Measurements from ENCODE around the gene WDR31.
A peak's percentile ranks its signal among the peaks of the same experiment; 100 is the strongest.
"Not testable (repeated sequence)": the region's sequence is repeated elsewhere in the genome, so short reads cannot be mapped to it uniquely, and the experiment has no call there.

The WDR31 gene

GRCh38 chr9:113340011-113340699 lies at the start of gene WDR31:
Gene WDR31, minus strand, starts transcription at chr9:113340275. Its CDS starts 8,253 bp downstream, at chr9:113332022.
- DNase-seq: peak; percentile 84

GRCh38 chr9:113389451-113389850 lies 49.4 kb upstream of the WDR31 start:
- DNase-seq: no peak

DNA sequence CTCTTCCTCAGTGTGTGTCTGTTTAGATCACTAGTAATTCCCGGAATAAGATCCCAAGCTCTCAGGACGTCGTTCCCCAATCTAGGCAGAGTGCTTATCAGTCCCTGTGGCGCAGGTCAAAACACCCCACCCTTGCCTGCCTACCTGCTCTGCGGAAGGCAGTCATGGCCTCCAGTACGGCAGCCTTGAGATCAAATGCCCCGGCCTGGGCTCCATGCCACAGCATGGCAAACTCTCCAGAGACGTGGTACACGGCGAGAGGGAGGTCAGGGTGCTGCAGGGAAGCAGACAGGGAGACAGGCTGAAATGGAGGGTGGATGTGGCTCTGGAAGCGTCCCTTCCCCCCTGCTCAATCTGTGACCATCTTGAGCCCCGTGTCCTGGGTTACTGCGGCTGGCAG lies 48.8 kb upstream of the WDR31 start:
- DNase-seq: no peak

DNA sequence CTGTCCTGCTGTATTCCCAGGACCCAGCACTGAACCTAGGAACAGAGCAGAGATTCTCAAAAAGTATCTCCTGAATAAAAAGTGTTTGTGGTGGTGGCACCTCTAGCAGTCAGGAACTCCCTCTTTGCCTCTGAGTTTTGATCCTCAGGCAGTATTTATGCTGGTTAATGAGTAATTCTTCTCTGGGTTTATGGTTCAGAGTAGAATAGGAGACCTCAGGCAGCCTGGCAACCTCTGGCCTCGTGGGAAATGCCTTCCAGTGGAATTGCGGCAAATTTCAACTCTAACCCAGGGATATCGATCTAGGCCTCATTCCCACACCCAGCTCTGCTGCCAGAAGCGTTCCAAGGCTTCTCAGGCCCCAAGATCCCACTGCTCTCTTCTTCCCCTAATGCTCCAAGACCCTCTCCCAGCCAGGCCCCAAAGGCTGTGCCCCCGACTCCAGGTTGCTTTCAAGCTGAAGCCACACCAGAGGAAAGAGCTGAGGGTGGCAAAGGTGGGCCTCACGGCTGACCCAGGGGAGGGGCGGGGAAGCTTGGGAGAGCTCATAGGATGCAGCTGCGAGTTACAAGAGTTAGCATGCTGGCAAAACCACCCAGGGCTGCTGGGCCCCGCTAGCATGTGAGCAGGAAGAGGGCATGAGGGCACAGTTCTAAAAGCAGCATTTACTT lies 47.6 kb upstream of the WDR31 start:
- no peak for DNase-seq

DNA sequence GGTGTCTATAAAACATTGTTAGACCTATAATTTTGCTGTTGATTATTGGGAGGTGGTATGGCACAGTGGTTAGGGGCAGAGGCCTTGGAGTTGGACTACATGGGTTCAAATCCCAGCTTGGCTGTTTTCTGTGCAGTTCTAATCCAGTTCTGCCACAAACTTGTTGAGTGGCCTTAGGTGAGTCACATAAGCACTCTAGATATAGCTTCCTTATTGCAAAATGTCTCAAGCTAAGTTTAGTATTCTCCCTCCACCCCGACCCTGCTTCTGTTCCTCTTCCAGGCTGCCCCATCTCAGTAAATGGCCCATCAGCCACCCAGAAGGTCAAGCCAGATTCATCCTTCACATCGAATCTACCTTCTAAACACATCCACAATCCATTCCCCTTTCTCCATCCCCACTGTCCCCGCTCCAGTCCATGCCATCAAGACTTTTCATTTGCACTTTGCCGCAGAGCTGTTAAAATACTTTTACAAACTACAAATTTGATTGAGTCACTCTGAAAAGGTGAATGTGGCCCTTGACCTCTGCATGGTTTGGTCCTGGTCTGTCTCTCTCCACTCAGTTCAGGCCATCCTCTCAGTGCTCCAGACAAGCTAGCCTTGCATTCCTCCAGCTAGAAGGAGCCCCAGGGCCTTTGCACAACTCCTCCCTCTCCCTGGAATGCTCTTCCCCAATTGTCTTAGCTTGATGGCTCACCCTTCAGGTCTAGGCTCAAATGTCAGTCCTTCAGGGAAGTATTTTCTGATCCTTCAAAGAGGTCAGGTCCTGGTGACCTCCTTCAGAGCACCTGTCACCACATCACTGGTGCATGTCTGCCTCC lies 46.7 kb upstream of the WDR31 start:
- no peak for DNase-seq

GRCh38 chr9:113381909-113382411 lies 41.9 kb upstream of the WDR31 start:
- no peak for DNase-seq

DNA sequence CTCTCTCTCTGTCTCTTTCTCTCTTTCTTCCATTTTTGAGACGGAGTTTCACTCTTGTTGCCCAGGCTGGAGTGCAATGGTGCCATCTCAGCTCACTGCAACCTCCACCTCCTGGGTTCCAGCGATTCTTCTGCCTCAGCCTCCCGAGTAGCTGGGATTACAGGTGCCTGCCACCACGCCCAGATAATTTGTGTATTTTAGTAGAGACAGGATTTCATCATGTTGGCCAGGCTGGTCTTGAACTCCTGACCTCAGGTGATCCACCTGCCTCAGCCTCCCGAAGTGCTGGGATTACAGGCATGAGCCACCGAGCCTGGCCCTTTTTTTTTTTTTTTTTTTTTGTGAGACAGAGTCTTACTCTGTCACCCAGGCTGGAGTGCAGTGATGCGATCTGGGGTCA lies 41.4 kb upstream of the WDR31 start:
- DNase-seq: not testable (repeated sequence)

GRCh38 chr9:113380869-113381378 lies 40.8 kb upstream of the WDR31 start:
- peak; percentile 79 for DNase-seq

- DNase-seq: not testable (repeated sequence)
Measured at GRCh38 chr9:113379829-113380210, 39.7 kb upstream of the WDR31 start.

DNA sequence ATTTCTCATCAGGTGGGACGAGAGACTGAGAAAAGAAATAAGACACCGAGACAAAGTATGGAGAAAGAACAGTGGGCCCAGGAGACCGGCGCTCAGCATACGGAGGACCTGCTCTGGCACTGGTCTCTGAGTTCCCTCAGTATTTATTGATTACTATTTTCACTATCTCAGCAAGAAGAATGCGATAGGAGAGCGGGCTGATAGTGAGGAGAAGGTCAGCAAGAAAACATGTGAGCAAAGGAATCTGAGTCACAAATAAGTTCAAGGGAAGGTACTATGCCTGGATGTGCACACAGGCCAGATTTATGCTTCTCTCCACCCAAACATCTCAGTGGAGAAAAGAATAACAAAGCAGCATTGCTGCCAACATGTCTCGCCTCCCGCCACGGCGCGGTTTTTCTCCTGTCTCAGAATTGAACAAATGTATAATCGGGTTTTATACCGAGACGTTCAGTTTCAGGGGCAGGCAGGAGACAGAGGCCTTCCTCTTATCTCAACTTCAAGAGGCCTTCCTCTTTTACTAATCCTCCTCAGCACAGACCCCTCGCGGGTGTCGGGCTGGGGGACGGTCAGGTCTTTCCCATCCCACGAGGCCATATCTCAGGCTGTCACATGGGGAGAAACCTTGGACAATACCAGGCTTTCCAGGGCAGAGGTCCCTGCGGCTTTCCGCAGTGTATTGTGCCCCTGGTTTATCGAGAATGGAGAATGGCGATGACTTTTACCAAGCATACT lies 39.2 kb upstream of the WDR31 start:
- not testable (repeated sequence) for DNase-seq

DNA sequence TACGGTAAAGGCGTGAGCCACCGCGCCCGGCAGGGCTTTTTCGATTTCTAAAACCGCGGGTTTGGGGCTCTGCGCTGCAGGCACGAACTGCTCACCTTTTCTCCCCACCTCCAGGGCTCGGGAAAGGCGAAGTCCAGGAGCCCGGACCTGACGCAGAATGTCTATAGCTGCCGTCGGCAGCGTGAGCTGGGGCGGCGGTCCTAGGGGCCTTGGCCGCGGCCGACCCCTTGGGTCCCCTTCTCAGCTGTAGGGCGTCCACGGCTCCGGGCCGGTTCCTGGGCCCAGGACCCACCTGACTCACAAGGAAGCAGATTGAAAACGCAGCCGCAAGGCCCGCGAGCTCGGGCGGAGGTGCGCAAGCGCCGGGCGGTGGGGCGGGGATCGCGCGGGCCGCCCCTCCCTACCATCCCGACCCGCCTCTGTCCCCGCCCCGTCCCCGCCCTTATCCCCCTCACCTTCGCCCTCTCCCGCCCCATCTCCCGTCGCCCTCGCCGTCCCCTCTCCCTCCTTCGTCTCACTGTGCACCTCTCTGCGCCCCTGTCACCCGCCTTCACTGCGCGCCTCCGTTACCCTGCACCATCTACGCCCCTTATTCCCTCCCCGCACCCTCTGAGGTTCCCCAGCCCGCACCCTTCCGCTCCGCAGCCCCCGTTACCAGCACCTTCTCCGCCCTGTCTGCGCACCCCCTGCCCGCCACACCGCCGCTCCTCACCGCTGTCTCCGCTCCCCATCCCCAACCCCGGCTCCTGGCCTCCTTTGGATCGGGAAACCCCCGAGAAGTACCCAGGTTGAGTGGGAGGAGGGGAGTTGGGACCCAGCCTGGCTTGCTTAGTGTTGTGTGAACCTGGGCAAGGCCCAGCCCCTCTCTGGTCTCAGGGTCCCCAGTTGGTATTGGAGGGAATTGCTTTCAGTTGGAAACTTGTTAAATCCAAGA lies 36.8 kb upstream of the WDR31 start, which contains the start of gene HDHD3:
Gene HDHD3 (minus strand): TSS at position 353 of the 934 bp plus-strand sequence. CDS start 2,632 bp downstream, outside the sequence.
- DNase-seq: peak; percentile 84

DNA sequence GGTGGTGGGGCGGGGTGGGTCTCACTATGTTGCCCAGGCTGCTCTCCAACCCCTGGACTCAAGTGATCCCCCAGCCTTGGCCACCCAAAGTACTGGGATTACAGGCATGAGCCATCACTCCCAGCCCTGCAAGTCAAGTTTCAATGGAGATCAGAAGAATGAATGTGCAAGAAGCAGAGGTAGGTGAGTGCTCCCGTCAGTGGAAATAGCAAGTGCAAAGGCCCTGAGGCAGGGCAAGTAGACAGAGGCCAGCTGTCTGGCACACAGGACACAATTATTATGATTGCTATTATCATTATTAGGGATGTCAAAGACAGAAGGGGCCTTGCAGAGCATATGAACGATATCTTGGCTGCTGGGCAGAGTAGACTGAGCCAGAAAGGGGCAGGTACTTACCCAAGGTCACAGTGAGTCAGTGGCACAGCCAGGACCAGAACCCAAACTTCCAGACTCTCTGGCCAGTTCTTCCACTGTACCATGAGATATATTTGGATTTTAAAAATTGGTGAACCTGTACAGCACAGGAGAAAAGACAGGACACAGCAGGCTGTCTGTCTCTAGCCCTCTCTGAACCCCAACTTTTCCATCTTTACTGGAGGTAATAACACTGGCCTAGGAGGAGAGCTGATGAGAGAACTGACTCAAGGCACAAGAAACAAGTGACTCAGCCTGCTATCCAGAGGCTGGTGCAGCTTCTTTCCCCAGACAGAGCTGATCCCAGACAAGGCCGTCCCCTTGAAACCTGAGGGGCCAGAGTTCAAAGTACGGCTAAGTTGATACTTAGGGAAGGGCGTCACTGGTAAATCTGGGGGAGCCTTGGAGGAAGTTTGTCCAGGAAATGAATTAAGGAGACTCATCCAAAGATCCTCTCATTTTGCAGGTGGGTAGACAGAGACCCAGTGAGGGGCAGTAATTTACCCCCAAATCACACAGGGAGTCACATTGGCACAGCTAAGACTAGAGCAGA lies 35.3 kb upstream of the WDR31 start:
- DNase-seq: no peak

DNA sequence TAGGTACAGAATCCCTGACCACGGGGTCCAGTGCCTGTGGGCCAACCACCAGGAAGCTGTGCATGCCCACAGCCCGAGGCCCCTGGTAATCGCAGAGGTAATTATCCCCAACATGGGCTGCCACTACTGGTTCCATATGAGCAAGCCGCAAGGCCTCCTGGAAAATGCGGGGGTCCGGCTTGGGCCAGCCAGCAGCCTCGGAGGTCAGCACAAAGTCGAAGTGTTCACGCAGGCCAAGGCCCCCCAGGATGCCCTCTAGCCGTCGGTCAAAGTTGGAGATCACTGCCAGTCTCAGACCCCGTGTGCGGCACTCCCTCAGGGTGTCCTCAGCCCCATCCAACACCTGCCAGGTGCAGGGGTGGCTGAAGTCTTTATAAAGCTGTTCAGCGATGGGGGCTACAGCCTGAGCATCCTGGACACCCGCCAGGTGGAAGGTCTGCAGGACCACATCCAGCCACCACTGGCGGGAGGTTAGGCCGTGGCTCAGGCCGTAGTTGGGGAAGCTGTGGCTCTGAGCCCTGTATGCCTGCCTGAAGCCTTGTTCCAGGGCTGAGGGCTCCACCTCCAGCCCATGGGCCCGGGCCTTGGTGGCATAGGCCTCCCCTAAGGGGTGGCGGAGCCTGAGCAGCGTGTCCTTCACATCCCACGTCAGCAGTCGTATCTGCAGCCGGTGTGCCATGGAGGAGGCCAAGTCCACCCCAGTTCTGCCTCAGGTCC lies 33.8 kb upstream of the WDR31 start:
- no peak for DNase-seq

DNA sequence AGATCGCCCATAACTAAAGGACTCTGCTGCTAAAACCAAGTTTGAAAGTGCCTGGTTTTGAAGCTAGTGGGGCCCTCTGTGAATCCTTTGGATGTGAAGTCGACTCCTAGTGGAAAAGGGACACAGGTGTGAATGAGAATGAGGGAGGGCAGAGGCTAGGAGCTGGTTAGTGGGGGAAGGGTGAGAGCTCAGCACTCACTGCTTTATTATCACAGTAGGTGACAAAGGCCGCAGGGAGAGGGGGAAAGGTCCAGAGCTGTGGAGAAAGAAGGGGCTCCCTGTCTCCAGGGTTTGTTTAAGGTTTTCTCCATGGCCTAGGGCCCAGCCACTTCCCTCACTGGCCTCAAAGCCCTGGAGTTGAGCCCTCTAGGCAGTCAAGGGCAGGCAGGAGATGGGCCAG lies 33.2 kb upstream of the WDR31 start:
- no peak for DNase-seq

DNA sequence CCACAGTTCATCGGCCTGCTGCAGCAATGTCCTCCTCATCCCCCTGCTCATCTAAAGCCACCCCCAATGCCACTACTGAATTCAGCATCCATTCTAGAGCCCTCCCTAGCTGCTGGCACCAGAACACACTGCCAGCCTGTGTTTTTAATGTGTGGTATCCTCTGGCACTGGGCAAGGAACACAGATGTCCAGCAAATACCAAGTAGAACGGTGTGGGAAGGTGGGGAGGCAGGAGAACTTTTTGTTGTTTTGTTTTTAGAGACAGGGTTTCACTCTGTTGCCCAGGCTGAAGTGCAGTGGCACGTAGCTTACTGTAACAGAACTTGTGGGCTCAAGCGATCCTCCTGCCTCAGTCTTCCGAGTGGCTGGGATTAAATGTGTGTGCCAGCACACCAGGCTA lies 32.0 kb upstream of the WDR31 start:
- DNase-seq: no peak

DNA sequence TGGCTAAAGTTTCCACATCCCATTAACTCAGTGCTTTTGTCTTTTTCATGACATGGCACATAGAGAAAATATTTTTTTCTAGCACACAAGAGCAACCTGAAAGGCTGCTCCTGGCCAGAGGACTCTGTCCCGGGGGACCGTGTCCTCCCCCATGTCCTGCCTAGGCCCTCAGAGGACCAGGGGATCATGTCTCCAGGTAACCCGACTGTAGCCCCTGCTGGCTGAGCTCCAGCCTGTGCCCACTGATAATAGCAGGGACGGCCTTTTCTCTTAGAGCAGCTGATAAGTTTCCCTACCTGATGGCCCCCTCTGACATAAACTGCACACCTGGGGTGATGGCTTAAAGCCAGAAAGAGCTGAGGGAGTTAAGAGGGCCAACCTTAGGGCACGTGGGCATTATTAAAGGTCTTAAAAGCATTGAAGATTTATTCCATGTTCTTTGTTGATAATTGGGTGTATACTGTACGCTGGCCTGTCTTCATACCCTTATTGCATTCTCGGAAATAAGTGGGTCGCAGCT lies 30.8 kb upstream of the WDR31 start:
- no peak for DNase-seq

GRCh38 chr9:113369855-113370140 lies 29.7 kb upstream of the WDR31 start:
- DNase-seq: no peak

- DNase-seq: no peak
Measured at GRCh38 chr9:113368982-113369854, 29.1 kb upstream of the WDR31 start.

Data from RPMI8226 (cell line).